Mucosa of rectum (tissue), 2 donors: ENCODE results near the gene OR8J3.
"Not testable (repeated sequence)": the region's sequence is repeated elsewhere in the genome, so short reads cannot be mapped to it uniquely, and the experiment has no call there.

Experiments
- H3K27ac ChIP-seq, 2 donors: one replicate each; pipeline ENCODE4 v1.7.0; 2013; ENCODE audit warnings: inconsistent platforms in 2 of 2, low read depth in 2 of 2, low read length in 2 of 2
- H3K27me3 ChIP-seq, 2 donors: one replicate each; pipeline ENCODE4 v1.7.0; 2013; ENCODE audit warnings: low read length in 2 of 2; ENCODE audit not compliant: control insufficient read depth in 2 of 2, insufficient read depth in 2 of 2
- H3K36me3 ChIP-seq, 2 donors: one replicate each; pipeline ENCODE4 v1.7.0; 2013; ENCODE audit warnings: low read length in 2 of 2; ENCODE audit not compliant: control insufficient read depth in 2 of 2, insufficient read depth in 2 of 2
- H3K4me1 ChIP-seq, 2 donors: one replicate each; pipeline ENCODE4 v1.7.0; 2013; ENCODE audit warnings: low read length in 2 of 2, mild to moderate bottlenecking in 1 of 2; ENCODE audit not compliant: control insufficient read depth in 2 of 2, insufficient read depth in 2 of 2
- H3K4me3 ChIP-seq, 2 donors: one replicate each; pipeline ENCODE4 v1.7.0; 2013; ENCODE audit warnings: low read length in 2 of 2
- H3K9ac ChIP-seq, 2 donors: one replicate each; pipeline ENCODE4 v1.7.0; 2013; ENCODE audit warnings: low read length in 2 of 2, low read depth in 1 of 2, mild to moderate bottlenecking in 1 of 2
- H3K9me3 ChIP-seq, 2 donors: one replicate each; pipeline ENCODE4 v1.7.0; 2013; ENCODE audit warnings: low read length in 2 of 2; ENCODE audit not compliant: control insufficient read depth in 2 of 2
- donor health status: healthy.
- donor health status: Normal muscosa, but diverticular disease.

The OR8J3 gene

GRCh38 chr11:56140151-56140661 lies at the start of gene OR8J3:
OR8J3 (minus strand) TSS chr11:56140201; CDS start chr11:56137718, 2,483 bp downstream.
- H3K4me1 ChIP-seq: no peaks in the 10 kb centered on the region
- no peaks in the 10 kb centered on the region for H3K27me3 ChIP-seq
- no peaks in the 10 kb centered on the region for H3K36me3 ChIP-seq
- H3K9ac ChIP-seq: no peak within 1 kb of the TSS
- H3K4me3 ChIP-seq: no peak within 1 kb of the TSS
- H3K9me3 ChIP-seq: no peaks in the 10 kb centered on the region
- H3K27ac ChIP-seq: no peak within 1 kb of the TSS

- Histone ChIP-seq H3K4me3 (no peak overlapping the region), H3K27me3 (no peaks in the 10 kb centered on the region), H3K27ac (no peak overlapping the region), H3K4me1 (no peaks in the 10 kb centered on the region), H3K9me3 (no peaks in the 10 kb centered on the region), H3K9ac (no peak overlapping the region), H3K36me3 (no peaks in the 10 kb centered on the region)
Observed at GRCh38 chr11:56188602-56189001, 48.6 kb upstream of the OR8J3 start.

GRCh38 chr11:56183459-56183858 lies 43.5 kb upstream of the OR8J3 start:
- H3K4me1 ChIP-seq: no peaks in the 10 kb centered on the region
- H3K27me3 ChIP-seq: no peaks in the 10 kb centered on the region
- no peak overlapping the region for H3K27ac ChIP-seq
- H3K9me3 ChIP-seq: peaks cover 2 to 3% of the 10 kb centered on the region in 2 donors
- no peak overlapping the region for H3K9ac ChIP-seq
- H3K4me3 ChIP-seq: no peak overlapping the region
- H3K36me3 ChIP-seq: no peaks in the 10 kb centered on the region

GRCh38 chr11:56176318-56176717 lies 36.3 kb upstream of the OR8J3 start, which contains the start of gene OR5J2:
OR5J2 (plus strand) TSS chr11:56176618; CDS start chr11:56176618, 0 bp downstream.
- H3K9me3 ChIP-seq: peaks cover 2 to 3% of the 10 kb centered on the region in 2 donors
- H3K9ac ChIP-seq: no peak within 1 kb of the TSS
- H3K27ac ChIP-seq: no peak within 1 kb of the TSS
- no peak within 1 kb of the TSS for H3K4me3 ChIP-seq
- H3K36me3 ChIP-seq: no peaks in the 10 kb centered on the region
- no peaks in the 10 kb centered on the region for H3K27me3 ChIP-seq
- peaks cover 0 to 3% of the 10 kb centered on the region in 2 donors for H3K4me1 ChIP-seq

GRCh38 chr11:56172256-56172830 lies 32.3 kb upstream of the OR8J3 start:
- Histone ChIP-seq H3K9me3 (no peaks in the 10 kb centered on the region), H3K9ac (no peak overlapping the region), H3K4me1 (peaks cover 0 to 3% of the 10 kb centered on the region in 2 donors), H3K27me3 (no peaks in the 10 kb centered on the region), H3K4me3 (no peak overlapping the region), H3K27ac (no peak overlapping the region), H3K36me3 (no peaks in the 10 kb centered on the region)

GRCh38 chr11:56163804-56164203 lies 23.8 kb upstream of the OR8J3 start:
- no peaks in the 10 kb centered on the region for H3K27me3 ChIP-seq
- H3K4me1 ChIP-seq: no peaks in the 10 kb centered on the region
- H3K9me3 ChIP-seq: no peaks in the 10 kb centered on the region
- H3K27ac ChIP-seq: no peak overlapping the region
- H3K9ac ChIP-seq: no peak overlapping the region
- H3K36me3 ChIP-seq: no peaks in the 10 kb centered on the region
- no peak overlapping the region for H3K4me3 ChIP-seq

- Histone ChIP-seq H3K4me1 (no peaks in the 10 kb centered on the region), H3K27me3 (no peaks in the 10 kb centered on the region), H3K9ac (no peak within 1 kb of the TSS), H3K36me3 (no peaks in the 10 kb centered on the region), H3K9me3 (no peaks in the 10 kb centered on the region), H3K27ac (no peak within 1 kb of the TSS), H3K4me3 (no peak within 1 kb of the TSS)
Observed at GRCh38 chr11:56160217-56160616, 20.2 kb upstream of the OR8J3 start, which contains the start of gene OR8K5. OR8K5 (minus strand) TSS chr11:56160317; CDS start chr11:56160317, 0 bp downstream.

GRCh38 chr11:56152333-56152732 lies 12.3 kb upstream of the OR8J3 start:
- H3K9ac ChIP-seq: no peak overlapping the region
- no peak overlapping the region for H3K27ac ChIP-seq
- peaks cover 0 to 2% of the 10 kb centered on the region in 2 donors for H3K9me3 ChIP-seq
- H3K36me3 ChIP-seq: no peaks in the 10 kb centered on the region
- H3K4me1 ChIP-seq: no peaks in the 10 kb centered on the region
- no peak overlapping the region for H3K4me3 ChIP-seq
- H3K27me3 ChIP-seq: no peaks in the 10 kb centered on the region

GRCh38 chr11:56151376-56151775 lies 11.4 kb upstream of the OR8J3 start:
- Histone ChIP-seq H3K9me3 (peaks cover 0 to 2% of the 10 kb centered on the region in 2 donors), H3K4me3 (no peak overlapping the region), H3K36me3 (no peaks in the 10 kb centered on the region), H3K9ac (no peak overlapping the region), H3K4me1 (no peaks in the 10 kb centered on the region), H3K27ac (no peak overlapping the region), H3K27me3 (no peaks in the 10 kb centered on the region)

- not testable (repeated sequence) for H3K9me3 ChIP-seq, H3K36me3 ChIP-seq, H3K4me3 ChIP-seq, H3K4me1 ChIP-seq, H3K27me3 ChIP-seq, H3K27ac ChIP-seq, H3K9ac ChIP-seq
Observed at GRCh38 chr11:56143681-56144080, 3.7 kb upstream of the OR8J3 start.
